SK-N-MC (cell line): ENCODE results near the gene UBE2E2.

Experiments
- EZH2 ChIP-seq: fragments of 200-600 bp; sonication (generic); IDR thresholded peaks from one replicate; pipeline ENCODE4 v1.6.1; 2017; ENCODE audit warnings: antibody characterized with exemption
- FOXP2 ChIP-seq: optimal IDR thresholded peaks from 2 replicates; pipeline ENCODE3; 2011; ENCODE audit warnings: mild to moderate bottlenecking, moderate library complexity; ENCODE audit not compliant: insufficient read depth; ENCODE audit errors: extremely low read length, control extremely low read depth
- POLR2AphosphoS5 ChIP-seq: IDR thresholded peaks from 2 replicates; pipeline ENCODE4 v1.6.1; 2012; ENCODE audit warnings: mild to moderate bottlenecking, low read depth, low read length, borderline replicate concordance

DNA sequence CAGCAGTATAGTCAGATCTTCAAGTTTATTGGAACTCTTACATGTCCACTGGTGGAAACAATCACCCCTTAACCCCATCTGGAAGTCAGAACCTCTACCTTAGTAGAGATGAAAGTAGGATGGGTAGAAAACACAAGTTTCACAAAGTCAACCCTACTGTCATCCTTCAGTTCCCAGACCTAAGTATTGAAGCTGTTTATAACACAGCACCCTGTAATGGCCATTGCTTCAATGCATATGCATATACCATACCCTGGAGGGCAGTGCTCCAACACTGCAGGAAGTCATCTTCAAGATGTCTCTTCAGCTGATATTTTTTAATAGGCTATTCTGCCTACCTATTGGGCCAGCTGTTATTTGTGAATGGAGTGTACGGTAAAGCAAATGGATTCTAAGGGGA, 241.3 kb downstream of the UBE2E2 start:
- TF ChIP-seq POLR2AphosphoS5 = no peak
- TF ChIP-seq EZH2 = no peak
- TF ChIP-seq FOXP2 = no peak
